GM12873 (cell line): ENCODE results near the gene FBLN5.
A peak's percentile ranks its signal among the peaks of the same experiment; 100 is the strongest.

ENCODE experiments used
- CTCF ChIP-seq: IDR thresholded peaks from 2 replicates; pipeline ENCODE4 v1.5.1; 2012; ENCODE audit warnings: low read depth, mild to moderate bottlenecking, moderate library complexity, low read length, control low read depth; ENCODE audit not compliant: insufficient read depth; ENCODE audit errors: missing control alignments

Gene FBLN5

GRCh38 chr14:91897106-91897701 is 50.3 kb downstream of the FBLN5 start:
- TF ChIP-seq CTCF: no peak

GRCh38 chr14:91896419-91896818 is 51.1 kb downstream of the FBLN5 start:
- TF ChIP-seq CTCF: no peak

- no peak for TF ChIP-seq CTCF
These were observed 53.8 kb downstream of the FBLN5 start for GRCh38 chr14:91893669-91894068.

GRCh38 chr14:91893007-91893406 is 54.5 kb downstream of the FBLN5 start:
- peak; percentile 79 for TF ChIP-seq CTCF

GRCh38 chr14:91891721-91892220 is 55.7 kb downstream of the FBLN5 start:
- no peak for TF ChIP-seq CTCF

- TF ChIP-seq CTCF: no peak
These were observed 56.4 kb downstream of the FBLN5 start for GRCh38 chr14:91891101-91891500.

GRCh38 chr14:91890291-91890749 is 57.2 kb downstream of the FBLN5 start:
- TF ChIP-seq CTCF: no peak
